Activated CD4-positive, alpha-beta T cell treated with anti-CD3 and anti-CD28 coated beads, Interleukin-2, Interleukin-4, amounts not matched to agents 100 ng/mL and 50 ng/mL, durations not matched to agents 16 hours and 8 hours (primary cell): ENCODE data around the gene RNASE7.

Source experiments
- DNase-seq: peaks from one replicate; pipeline ENCODE4 v3.0.0-alpha.2; 2020; ENCODE audit warnings: low spot score

Gene RNASE7

GRCh38 chr14:21068521-21069387, 26.6 kb downstream of the RNASE7 start:
- DNase-seq = peak; percentile 28

- DNase-seq = no peak
These were observed 27.4 kb downstream of the RNASE7 start for GRCh38 chr14:21069388-21070082.

- DNase-seq = no peak
These were observed 28.0 kb downstream of the RNASE7 start, which contains the start of gene ARHGEF40 for GRCh38 chr14:21070083-21070609. TSS of gene ARHGEF40 (plus strand) at chr14:21070304. CDS start at chr14:21070397, 93 bp downstream.

- no peak for DNase-seq
These were observed 28.6 kb downstream of the RNASE7 start for GRCh38 chr14:21070610-21071224.

- peak; percentile 50 for DNase-seq
These were observed 29.3 kb downstream of the RNASE7 start for GRCh38 chr14:21071225-21072030.

GRCh38 chr14:21072031-21072473, 29.9 kb downstream of the RNASE7 start:
- DNase-seq = no peak

GRCh38 chr14:21072781-21073339, 30.7 kb downstream of the RNASE7 start:
- DNase-seq = no peak

GRCh38 chr14:21073921-21074320, 31.8 kb downstream of the RNASE7 start:
- DNase-seq = no peak

- no peak for DNase-seq
These were observed 32.5 kb downstream of the RNASE7 start for GRCh38 chr14:21074398-21075272.

- DNase-seq = no peak
These were observed 33.7 kb downstream of the RNASE7 start for GRCh38 chr14:21075719-21076437.

GRCh38 chr14:21077672-21078071, 35.5 kb downstream of the RNASE7 start:
- DNase-seq = no peak

GRCh38 chr14:21078287-21078686, 36.1 kb downstream of the RNASE7 start:
- DNase-seq = no peak

GRCh38 chr14:21078726-21079125, 36.6 kb downstream of the RNASE7 start:
- no peak for DNase-seq

- DNase-seq = no peak
These were observed 39.5 kb downstream of the RNASE7 start for GRCh38 chr14:21081521-21082142.

- no peak for DNase-seq
These were observed 41.6 kb downstream of the RNASE7 start for GRCh38 chr14:21083565-21084325.

- DNase-seq = no peak
These were observed 42.2 kb downstream of the RNASE7 start for GRCh38 chr14:21084396-21084795.

GRCh38 chr14:21084998-21085853, 43.1 kb downstream of the RNASE7 start:
- DNase-seq = no peak
